ENCODE measurements around the gene MACROH2A2. TPM values are rescaled to one million over a fixed set of nuclear protein-coding genes. Genes with fewer than 3 reads are reported as not detected.

The MACROH2A2 gene
- total and polyA plus RNA-seq, 10 of the 15 experiments (the other 5 are each of a cell fraction or from before 2014, with no cell fraction given) = 0.14 to 0.24 TPM; not detected in 8

GRCh38 chr10:70094250-70094649 lies 41.6 kb downstream of the MACROH2A2 start:
- no peak for FAIRE-seq
- BruUV-seq (replicated peaks) = no TSS peak
- H3K27ac ChIP-seq (ENCODE audit: control insufficient read depth, insufficient read depth) = no peak overlapping the region
- intact Hi-C loops (cut with micrococcal nuclease; ENCODE audit: unreplicated experiment) (no loop called here), in situ Hi-C loops (cut with MboI) (no loop called here)
- ATAC-seq = no peak
- H3K36me3 ChIP-seq (ENCODE audit: control insufficient read depth in 2 of 2, insufficient read depth in 2 of 2, low read length in 1 of 2) = no peaks in the 10 kb centered on the region
- H3K4me1 ChIP-seq (ENCODE audit: control insufficient read depth, insufficient read depth, low read length) = peaks cover 7% of the 10 kb centered on the region; the same call in 1 of the 2 replicates
- ChIA-PET SMC1A (ENCODE audit: uncharacterized antibody, unreplicated experiment) (interaction anchor here (1.5 to 3.2 kb wide), 4 partner anchors 9 to 22 kb away, joined by 6 to 14 read pairs (median 8); no protein-coding TSS in a partner anchor), POLR2A (interaction anchor here (0.6 to 3.4 kb wide), 3 partner anchors 10 to 199 kb away, joined by 3 to 15 read pairs (median 4); no protein-coding TSS in a partner anchor), CTCF (interaction anchor here (0.9 to 5.8 kb wide), 9 partner anchors 9 to 136 kb away, joined by 3 to 58 read pairs (median 7); partner anchors contain the start of gene TYSND1), RAD21 (ENCODE audit: unreplicated experiment) (interaction anchor here (1.1 to 2.5 kb wide), 3 partner anchors 13 to 136 kb away, joined by 5 to 16 read pairs (median 6); partner anchors contain the start of gene TYSND1)
- H3K9ac ChIP-seq (ENCODE audit: control insufficient read depth, insufficient read depth, low read length) = no peak overlapping the region
- DNase-seq (ENCODE audit: low read depth, low spot score) = no peak
- H3K79me2 ChIP-seq (ENCODE audit: control insufficient read depth, insufficient read depth, low read length) = no peaks in the 10 kb centered on the region
- no peaks in the 10 kb centered on the region for H4K20me1 ChIP-seq (ENCODE audit: control insufficient read depth, insufficient read depth)
- 76% methylated on average over 2 of the region's 2 CpGs for WGBS (ENCODE audit: insufficient coverage, insufficient replicate concordance, low lambda C conversion rate, missing lambda C conversion rate)
- TF ChIP-seq YBX1 (IDR thresholded peaks at IDR 0.05) (no peak), DPF2 (IDR thresholded peaks at IDR 0.05) (no peak), TAF1 (IDR thresholded peaks at IDR 0.05; ENCODE audit: borderline replicate concordance, low read depth, low read length) (no peak), HDAC6 (IDR thresholded peaks at IDR 0.05; ENCODE audit: unreplicated experiment) (no peak), TCF7 (IDR thresholded peaks at IDR 0.05; ENCODE audit: borderline replicate concordance) (no peak), CUX1 (IDR thresholded peaks at IDR 0.05; ENCODE audit: insufficient replicate concordance, low read depth, low read length) (no peak), CHD1 (IDR thresholded peaks at IDR 0.05; ENCODE audit: low read depth, low read length) (no peak), MTA2 (IDR thresholded peaks at IDR 0.05; ENCODE audit: low read depth) (no peak), ATF3 (IDR thresholded peaks at IDR 0.05; ENCODE audit: borderline replicate concordance, extremely low read depth, low read depth, low read length) (no peak), RUNX3 (IDR thresholded peaks at IDR 0.05; ENCODE audit: low read length) (no peak), STAT3 (IDR thresholded peaks at IDR 0.05; ENCODE audit: low read depth, low read length) (no peak), MYC (IDR thresholded peaks at IDR 0.05; ENCODE audit: insufficient read depth, insufficient read length, insufficient replicate concordance, low read length, severe bottlenecking) (no peak), BCL11A (IDR thresholded peaks at IDR 0.05; ENCODE audit: low read depth, low read length) (no peak)
- H3K27me3 ChIP-seq (replicated peaks in 1 of 2; ENCODE audit: control insufficient read depth in 2 of 2, insufficient read depth in 2 of 2, low read length in 1 of 2) = no peaks in the 10 kb centered on the region; a peak in 1 of 4 replicates
- H3K4me3 ChIP-seq = no peak overlapping the region
- no peak overlapping the region for H2AFZ ChIP-seq (ENCODE audit: control insufficient read depth, low read depth, low read length)
- no peaks in the 10 kb centered on the region for H3K9me3 ChIP-seq (replicated peaks; ENCODE audit: control insufficient read depth, insufficient read depth, low read length)
- H3K4me2 ChIP-seq (ENCODE audit: control insufficient read depth, insufficient read depth) = no peak overlapping the region

Data from GM12878 (cell line).